Stomach (tissue), 9 donors: Measurements from ENCODE around the gene SNTG2. TPM values are rescaled to one million over a fixed set of nuclear protein-coding genes. Genes with fewer than 3 reads are reported as not detected.
"Not testable (repeated sequence)": the region's sequence is repeated elsewhere in the genome, so short reads cannot be mapped to it uniquely, and the experiment has no call there.

Experiments
- DNase-seq, 2 donors: peaks; one replicate each; pipeline versions ENCODE4 v3.0.0 to v3.0.0-alpha.2; 2013 to 2019
- H3K27ac ChIP-seq, 5 donors: fragments of 200-600 bp in 4 of 5; sonication (generic) in 4 of 5; one replicate each; pipeline ENCODE4 v1.5.1; 2013 to 2019; ENCODE audit warnings: mild to moderate bottlenecking in 1 of 5, moderate library complexity in 1 of 5
- H3K27me3 ChIP-seq, 3 donors: fragments of 200-600 bp; sonication (generic); one replicate each; pipeline ENCODE4 v1.5.1; 2017 to 2019; ENCODE audit warnings: mixed run types in 1 of 3
- H3K36me3 ChIP-seq, 4 donors: fragments of 200-600 bp; sonication (generic); 1 replicate in 3 of 4; 2 replicates in 1 of 4; pipeline ENCODE4 v1.5.1; 2016 to 2019
- H3K4me1 ChIP-seq, 4 donors: fragments of 200-600 bp; sonication (generic); one replicate each; pipeline ENCODE4 v1.5.1; 2016 to 2019
- H3K4me3 ChIP-seq, 4 donors: fragments of 200-600 bp; sonication (generic) in 3 of 4; one replicate each; pipeline ENCODE4 v1.5.1; 2016 to 2019; ENCODE audit warnings: mild to moderate bottlenecking in 1 of 4
- H3K9me3 ChIP-seq, 4 donors: fragments of 200-600 bp; sonication (generic); one replicate each; pipeline ENCODE4 v1.5.1; 2016 to 2019
- EP300 ChIP-seq: sonication (generic); formaldehyde crosslinking; IDR thresholded peaks from one replicate; pipeline ENCODE4 v1.6.1; 2017; ENCODE audit warnings: antibody characterized with exemption
- POLR2A ChIP-seq, 4 donors: fragments of 450-650 bp; IDR thresholded peaks; one replicate each; pipeline ENCODE4 v1.6.1; 2016; ENCODE audit warnings: antibody characterized with exemption in 4 of 4, control low read depth in 2 of 4, mild to moderate bottlenecking in 1 of 4, moderate library complexity in 1 of 4
- POLR2AphosphoS5 ChIP-seq, 3 donors: sonication (generic); formaldehyde crosslinking; IDR thresholded peaks; one replicate each; pipeline ENCODE4 v1.6.1; 2016; ENCODE audit warnings: antibody characterized with exemption in 3 of 3
- WGBS, 5 donors: extraction: QIAGEN DNeasy Blood & Tissue Kit in 3 of 5; methylation state at CpG; one replicate each; pipeline versions ENCODE4 v1.1.5 to v1.1.7; 2013 to 2018; 5-methylcytosine and 5-hydroxymethylcytosine counted together
- intact Hi-C: fragments of 100-400 bp; cut with DNase I; formaldehyde crosslinking; loops from one replicate; pipeline ENCODE4 v1.15.1; 2023; ENCODE audit warnings: low total_unique reads
- polyA plus RNA-seq, 3 donors: library from polyadenylated mRNA; stranded (reverse); fragments of 200-250 nt; gene quantifications; one replicate each; pipeline ENCODE4 v1.2.3, GENCODE V29; 2013
- total RNA-seq, 5 donors: library from RNA; depleted of rRNA; stranded (reverse); fragments of >200 nt; gene quantifications; one replicate each; pipeline versions ENCODE4 v1.1.0 to v1.2.3, GENCODE V29; 2014 to 2016
- TF ChIP-seq, protein P1 (sequence below), 7 experiments: fragments of 450-650 bp in 4 of 7; fragments of 200-600 bp in 3 of 7; sonication (generic) in 3 of 7; IDR thresholded peaks; one replicate each; pipeline ENCODE4 v1.5.1; 2016 to 2019; ENCODE audit warnings: antibody characterized with exemption in 7 of 7, control low read depth in 2 of 7, mild to moderate bottlenecking in 1 of 7
- donor health status: healthy with polysubstance abuse.
- donor health status: Bipolar disorder and iron deficiency.
- donor health status: healthy.

SNTG2 gene
- total and polyA plus RNA-seq, 8 donors: 0.68 to 19.6 (median 5.3) TPM; not detected in 1

DNA sequence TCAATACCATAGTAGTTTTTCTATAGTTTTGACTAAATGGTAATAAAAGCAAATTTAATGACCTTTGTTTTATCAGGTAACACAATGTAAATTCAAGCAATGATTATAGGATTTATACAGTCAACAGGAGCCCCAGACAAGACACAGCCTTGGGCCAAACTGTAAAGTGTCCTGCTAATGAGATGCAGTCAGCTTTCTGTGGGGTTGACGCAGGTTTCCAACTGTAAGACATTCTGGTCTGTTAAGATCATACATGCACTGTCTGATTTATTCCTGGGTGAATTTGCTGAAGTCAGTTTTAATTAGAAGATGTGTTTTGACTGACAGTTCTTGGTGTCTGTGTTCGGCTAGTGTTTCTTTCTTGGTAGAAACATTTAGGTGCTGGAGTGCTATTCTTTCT is 180.3 kb downstream of the SNTG2 start:
- intact Hi-C loops: no loop called here
- WGBS, 5 donors: 69 to 79% (median 72%) methylated on average over 2 of the region's 2 CpGs
- TF ChIP-seq POLR2AphosphoS5 (IDR thresholded peaks at IDR 0.05) (no peak), POLR2A (IDR thresholded peaks at IDR 0.05) (no peak), EP300 (no peak)
- TF ChIP-seq, protein P1, sequence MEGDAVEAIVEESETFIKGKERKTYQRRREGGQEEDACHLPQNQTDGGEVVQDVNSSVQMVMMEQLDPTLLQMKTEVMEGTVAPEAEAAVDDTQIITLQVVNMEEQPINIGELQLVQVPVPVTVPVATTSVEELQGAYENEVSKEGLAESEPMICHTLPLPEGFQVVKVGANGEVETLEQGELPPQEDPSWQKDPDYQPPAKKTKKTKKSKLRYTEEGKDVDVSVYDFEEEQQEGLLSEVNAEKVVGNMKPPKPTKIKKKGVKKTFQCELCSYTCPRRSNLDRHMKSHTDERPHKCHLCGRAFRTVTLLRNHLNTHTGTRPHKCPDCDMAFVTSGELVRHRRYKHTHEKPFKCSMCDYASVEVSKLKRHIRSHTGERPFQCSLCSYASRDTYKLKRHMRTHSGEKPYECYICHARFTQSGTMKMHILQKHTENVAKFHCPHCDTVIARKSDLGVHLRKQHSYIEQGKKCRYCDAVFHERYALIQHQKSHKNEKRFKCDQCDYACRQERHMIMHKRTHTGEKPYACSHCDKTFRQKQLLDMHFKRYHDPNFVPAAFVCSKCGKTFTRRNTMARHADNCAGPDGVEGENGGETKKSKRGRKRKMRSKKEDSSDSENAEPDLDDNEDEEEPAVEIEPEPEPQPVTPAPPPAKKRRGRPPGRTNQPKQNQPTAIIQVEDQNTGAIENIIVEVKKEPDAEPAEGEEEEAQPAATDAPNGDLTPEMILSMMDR (IDR thresholded peaks at IDR 0.05): no peak

DNA sequence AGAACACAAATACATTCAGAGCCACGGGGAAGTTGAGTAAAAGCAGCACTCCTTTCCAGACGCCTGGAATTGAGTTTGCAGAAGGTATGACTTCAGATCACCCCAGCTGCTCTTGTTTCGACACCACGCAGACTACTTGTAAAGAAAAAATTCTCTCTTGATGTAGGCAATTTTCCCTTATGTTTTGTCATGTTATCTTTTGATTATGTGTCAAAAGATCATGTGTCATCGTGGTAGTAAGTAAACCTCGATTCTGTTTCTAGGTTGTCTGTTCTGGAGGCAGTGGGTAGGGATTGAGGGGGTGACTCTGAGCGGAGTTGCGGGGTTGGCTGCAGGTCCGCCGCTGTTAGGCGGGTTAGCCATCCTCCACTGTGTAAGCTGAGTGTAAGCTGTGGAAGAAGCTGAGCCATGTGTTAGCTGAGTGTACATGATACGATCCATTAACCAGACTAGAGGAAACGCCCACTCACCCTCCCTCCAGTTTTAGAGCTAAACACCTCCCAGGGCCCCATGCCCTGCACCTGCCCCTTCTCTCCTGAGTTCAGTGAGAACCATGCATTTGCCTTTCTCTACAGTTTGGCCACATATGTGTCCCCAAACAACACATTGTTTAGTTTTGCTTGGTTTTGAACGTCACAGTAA is 181.8 kb downstream of the SNTG2 start:
- no peaks in the 10 kb centered on the region for H3K4me1 ChIP-seq
- peak in 1 of 2 donors; percentile 29 for DNase-seq
- H3K27me3 ChIP-seq: peaks cover 0 to 12% (median 0%) of the 10 kb centered on the region in 3 donors
- intact Hi-C loops: no loop called here
- TF ChIP-seq, protein P1 (IDR thresholded peaks at IDR 0.05): no peak
- TF ChIP-seq EP300 (no peak), POLR2A (IDR thresholded peaks at IDR 0.05) (no peak), POLR2AphosphoS5 (IDR thresholded peaks at IDR 0.05) (no peak)
- 66 to 75% (median 70%) methylated on average over 14 of the region's 14 CpGs for WGBS, 5 donors
- no peaks in the 10 kb centered on the region for H3K36me3 ChIP-seq
- H3K4me3 ChIP-seq: no peak overlapping the region
- no peaks in the 10 kb centered on the region for H3K9me3 ChIP-seq
- H3K27ac ChIP-seq: no peak overlapping the region

More for the DNA sequence above, 180.3 kb downstream of the SNTG2 start:
- Histone ChIP-seq H3K27me3 (peaks cover 0 to 12% (median 0%) of the 10 kb centered on the region in 3 donors), H3K27ac (no peak overlapping the region), H3K4me3 (no peak overlapping the region), H3K36me3 (no peaks in the 10 kb centered on the region), H3K4me1 (no peaks in the 10 kb centered on the region), H3K9me3 (no peaks in the 10 kb centered on the region)
- no peak for DNase-seq

DNA sequence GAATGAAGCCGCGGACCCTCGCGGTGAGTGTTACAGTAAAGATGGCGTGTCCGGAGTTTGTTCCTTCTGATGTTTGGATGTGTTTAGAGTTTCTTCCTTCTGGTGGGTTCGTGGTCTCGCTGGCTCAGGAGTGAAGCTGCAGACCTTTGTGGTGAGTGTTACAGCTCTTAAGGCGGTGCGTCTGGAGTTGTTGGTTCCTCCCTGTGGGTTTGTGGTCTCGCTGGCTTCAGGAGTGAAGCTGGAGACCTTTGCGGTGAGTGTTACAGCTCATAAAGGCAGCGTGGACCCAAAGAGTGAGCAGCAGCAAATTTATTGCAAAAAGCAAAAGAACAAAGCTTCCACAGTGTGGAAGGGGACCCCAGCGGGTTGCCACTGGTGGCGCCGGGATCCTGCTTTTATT is 183.2 kb downstream of the SNTG2 start:
- intact Hi-C loops, H3K27ac ChIP-seq: not testable (repeated sequence)

DNA sequence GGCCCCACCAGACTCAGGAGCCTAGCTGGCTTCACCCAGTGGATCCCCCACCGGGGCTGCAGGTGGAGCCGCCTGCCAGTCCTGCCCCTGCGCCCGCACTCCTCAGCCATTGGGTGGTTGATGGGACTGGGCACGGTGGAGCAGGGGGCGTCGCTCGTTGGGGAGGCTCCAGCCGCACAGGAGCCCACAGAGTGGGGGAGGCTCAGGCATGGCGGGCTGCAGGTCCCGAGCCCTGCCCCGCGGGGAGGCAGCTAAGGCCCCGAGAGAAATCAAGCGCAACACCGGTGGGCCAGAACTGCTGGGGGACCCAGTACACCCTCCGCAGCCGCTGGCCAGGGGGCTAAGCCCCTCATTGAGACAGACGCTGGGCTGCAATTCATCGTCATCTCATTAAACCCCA is 184.0 kb downstream of the SNTG2 start:
- Histone ChIP-seq H3K9me3 (no peaks in the 10 kb centered on the region), H3K27ac (no peak overlapping the region), H3K36me3 (no peaks in the 10 kb centered on the region), H3K27me3 (peaks cover 0 to 12% (median 0%) of the 10 kb centered on the region in 3 donors), H3K4me1 (no peaks in the 10 kb centered on the region), H3K4me3 (no peak overlapping the region)
- DNase-seq: no peak
- intact Hi-C loops: no loop called here
- TF ChIP-seq POLR2AphosphoS5 (IDR thresholded peaks at IDR 0.05): no peak
- TF ChIP-seq, protein P1 (IDR thresholded peaks at IDR 0.05): no peak
- no peak for TF ChIP-seq EP300
- no peak for TF ChIP-seq POLR2A (IDR thresholded peaks at IDR 0.05)
- 94 to 99% (median 97%) methylated on average over 17 to 20 of the region's 20 CpGs for WGBS, 5 donors

More for the DNA sequence above, 183.2 kb downstream of the SNTG2 start:
- not testable (repeated sequence) for H3K4me1 ChIP-seq, H3K36me3 ChIP-seq, DNase-seq, H3K9me3 ChIP-seq, H3K4me3 ChIP-seq
- 67 to 82% (median 79%) methylated on average over 14 to 16 of the region's 16 CpGs for WGBS, 5 donors
- peaks cover 0 to 12% (median 0%) of the 10 kb centered on the region in 3 donors for H3K27me3 ChIP-seq

DNA sequence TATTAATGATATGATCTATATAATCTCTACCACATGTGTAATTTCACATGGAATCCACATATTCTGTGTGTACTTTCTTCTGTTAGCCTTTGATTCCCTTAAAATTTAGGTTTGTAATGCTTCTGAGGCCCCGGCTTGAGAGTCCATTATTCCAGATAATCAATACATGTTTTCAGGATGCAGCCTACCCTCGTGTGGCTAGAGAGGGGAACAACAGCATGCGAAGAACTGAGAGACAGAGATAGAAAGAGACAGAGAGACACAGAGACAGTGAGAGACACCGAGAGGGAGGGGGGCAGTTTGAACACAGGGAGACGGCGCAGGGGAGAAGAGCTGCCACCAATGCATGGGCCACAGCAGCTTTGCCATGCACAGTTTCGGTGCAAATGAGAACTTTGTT is 185.4 kb downstream of the SNTG2 start:
- no peak overlapping the region for H3K27ac ChIP-seq

More for the DNA sequence above, 185.4 kb downstream of the SNTG2 start:
- Histone ChIP-seq H3K4me3 (no peak overlapping the region), H3K27me3 (peaks cover 0 to 12% (median 0%) of the 10 kb centered on the region in 3 donors), H3K36me3 (no peaks in the 10 kb centered on the region), H3K4me1 (no peaks in the 10 kb centered on the region), H3K9me3 (no peaks in the 10 kb centered on the region)
- TF ChIP-seq, protein P1 (IDR thresholded peaks at IDR 0.05): peak in 3 of 7 experiments; percentile 13 to 20 (median 18)
- TF ChIP-seq POLR2AphosphoS5 (IDR thresholded peaks at IDR 0.05): no peak
- intact Hi-C loops: no loop called here
- WGBS, 5 donors: 46 to 59% (median 51%) methylated on average over 7 of the region's 7 CpGs
- DNase-seq: peak in 1 of 2 donors; percentile 27
